Natural killer cell (primary cell): ENCODE measurements around the gene MAST4. TPM values are rescaled to one million over a fixed set of nuclear protein-coding genes. Genes with fewer than 3 reads are reported as not detected.

Experiments used
- ATAC-seq, 3 donors: fragments of 150-1000 bp in 2 of 3; fragments of 200-7000 bp in 1 of 3; cut with Tn5 transposase; 1 replicate in 1 of 3; 2 replicates in 2 of 3; pipeline ENCODE4 v1.10.0; 2021; ENCODE audit warnings: mild to moderate bottlenecking in 2 of 3, moderate library complexity in 2 of 3
- DNase-seq, 2 donors: peaks; one replicate each; pipeline versions ENCODE4 v3.0.0 to v3.0.0-alpha.2; 2013 to 2021; ENCODE audit warnings: mixed read lengths in 1 of 2
- H3K27ac ChIP-seq: one replicate; pipeline ENCODE4 v1.5.1; 2013; ENCODE audit warnings: mild to moderate bottlenecking, low read length
- H3K27me3 ChIP-seq: one replicate; pipeline ENCODE4 v1.6.1; 2013; ENCODE audit warnings: low read length; ENCODE audit not compliant: control insufficient read depth, insufficient read depth
- H3K36me3 ChIP-seq: one replicate; pipeline ENCODE4 v1.6.1; 2013; ENCODE audit warnings: low read length; ENCODE audit not compliant: control insufficient read depth, insufficient read depth
- H3K4me1 ChIP-seq: one replicate; pipeline ENCODE4 v1.6.1; 2013; ENCODE audit warnings: low read length; ENCODE audit not compliant: control insufficient read depth, insufficient read depth
- H3K4me3 ChIP-seq: one replicate; pipeline ENCODE4 v1.5.1; 2013; ENCODE audit warnings: low read length
- H3K9me3 ChIP-seq: one replicate; pipeline ENCODE4 v1.6.1; 2013; ENCODE audit warnings: low read length; ENCODE audit not compliant: control insufficient read depth, insufficient read depth
- H3K27ac Mint-ChIP-seq, 2 donors: one replicate each; pipeline ENCODE4 v1.8.0; 2022; ENCODE audit warnings: mild to moderate bottlenecking in 2 of 2, mixed read lengths in 2 of 2, moderate library complexity in 1 of 2
- H3K27me3 Mint-ChIP-seq, 2 donors: one replicate each; pipeline ENCODE4 v1.8.0; 2022; ENCODE audit warnings: low read depth in 2 of 2, mixed read lengths in 2 of 2
- H3K36me3 Mint-ChIP-seq: one replicate; pipeline ENCODE4 v1.8.0; 2022; ENCODE audit warnings: mixed read lengths
- H3K4me1 Mint-ChIP-seq, 2 donors: one replicate each; pipeline ENCODE4 v1.8.0; 2022; ENCODE audit warnings: mixed read lengths in 2 of 2
- H3K4me3 Mint-ChIP-seq: one replicate; pipeline ENCODE4 v1.8.0; 2022; ENCODE audit warnings: mild to moderate bottlenecking, moderate library complexity, mixed read lengths
- H3K9me3 Mint-ChIP-seq, 2 donors: one replicate each; pipeline ENCODE4 v1.8.0; 2022; ENCODE audit warnings: mixed read lengths in 2 of 2
- CTCF ChIP-seq: fragments of 200-600 bp; IDR thresholded peaks from one replicate; pipeline ENCODE4 v1.8.0; 2022; ENCODE audit warnings: antibody characterized with exemption
- WGBS: methylation state at CpG from one replicate; pipeline ENCODE4 v1.1.7; 2013; ENCODE audit warnings: missing lambda C conversion rate; ENCODE audit not compliant: insufficient coverage; 5-methylcytosine and 5-hydroxymethylcytosine counted together
- intact Hi-C: fragments of 100-400 bp; cut with micrococcal nuclease; formaldehyde crosslinking; loops from one replicate; pipeline ENCODE4 v1.14.2; 2022
- total RNA-seq, 4 donors: library from RNA; stranded (reverse); fragments of 120-200 nt in 1 of 4; gene quantifications; one replicate each; pipeline versions ENCODE4 v1.2.3 to v1.2.4, GENCODE V29; 2013 to 2022

MAST4 gene
- total RNA-seq, 3 donors from 2014 or later (not counting 1 experiment from before 2014, with no cell fraction given) = 6.5 to 14.1 (median 12.7) TPM

- Histone ChIP-seq H3K27ac (no peak overlapping the region), H3K9me3 (no peaks in the 10 kb centered on the region), H3K4me1 (no peaks in the 10 kb centered on the region), H3K36me3 (no peaks in the 10 kb centered on the region), H3K27me3 (no peaks in the 10 kb centered on the region), H3K4me3 (no peak overlapping the region)
- no peak overlapping the region for H3K27ac Mint-ChIP-seq
- WGBS = 95% methylated on average over 3 of the region's 3 CpGs
- H3K9me3 Mint-ChIP-seq = no peaks in the 10 kb centered on the region
- intact Hi-C loops = no loop called here
- DNase-seq = no peak
- H3K4me3 Mint-ChIP-seq = no peak overlapping the region
- H3K4me1 Mint-ChIP-seq = no peaks in the 10 kb centered on the region
- H3K27me3 Mint-ChIP-seq = peaks cover 9% of the 10 kb centered on the region in 2 donors
- ATAC-seq = no peak
- no peaks in the 10 kb centered on the region for H3K36me3 Mint-ChIP-seq
- TF ChIP-seq CTCF = no peak
Measured at GRCh38 chr5:66903709-66904108, 307.5 kb downstream of the MAST4 start.

- intact Hi-C loops = no loop called here
- Mint-ChIP-seq H3K4me1 (no peaks in the 10 kb centered on the region), H3K36me3 (no peaks in the 10 kb centered on the region), H3K27ac (no peak overlapping the region), H3K27me3 (peaks cover 9% of the 10 kb centered on the region in 2 donors), H3K9me3 (no peaks in the 10 kb centered on the region), H3K4me3 (no peak overlapping the region)
- H3K27ac ChIP-seq = no peak overlapping the region
- ATAC-seq = no peak
- H3K4me1 ChIP-seq = no peaks in the 10 kb centered on the region
- DNase-seq = no peak
- H3K9me3 ChIP-seq = no peaks in the 10 kb centered on the region
- no peak for TF ChIP-seq CTCF
- no peak overlapping the region for H3K4me3 ChIP-seq
- WGBS = 74% methylated on average over 3 of the region's 3 CpGs
- no peaks in the 10 kb centered on the region for H3K27me3 ChIP-seq
- H3K36me3 ChIP-seq = no peaks in the 10 kb centered on the region
Measured at GRCh38 chr5:66904189-66904588, 308.0 kb downstream of the MAST4 start.

GRCh38 chr5:66906021-66906420 is 309.8 kb downstream of the MAST4 start:
- no peaks in the 10 kb centered on the region for H3K9me3 ChIP-seq
- no peaks in the 10 kb centered on the region for H3K36me3 Mint-ChIP-seq
- no peaks in the 10 kb centered on the region for H3K4me1 Mint-ChIP-seq
- TF ChIP-seq CTCF = no peak
- WGBS = 98% methylated on average over 2 of the region's 3 CpGs
- no peaks in the 10 kb centered on the region for H3K27me3 ChIP-seq
- no peaks in the 10 kb centered on the region for H3K4me1 ChIP-seq
- H3K27ac Mint-ChIP-seq = no peak overlapping the region
- no peaks in the 10 kb centered on the region for H3K36me3 ChIP-seq
- no peak overlapping the region for H3K4me3 Mint-ChIP-seq
- intact Hi-C loops = no loop called here
- H3K4me3 ChIP-seq = no peak overlapping the region
- DNase-seq (no peak), ATAC-seq (no peak)
- no peak overlapping the region for H3K27ac ChIP-seq
- no peaks in the 10 kb centered on the region for H3K9me3 Mint-ChIP-seq
- H3K27me3 Mint-ChIP-seq = peaks cover 6 to 9% of the 10 kb centered on the region in 2 donors

GRCh38 chr5:66908230-66908629 is 312.0 kb downstream of the MAST4 start:
- peaks cover 0 to 6% of the 10 kb centered on the region in 2 donors for H3K27me3 Mint-ChIP-seq
- Histone ChIP-seq H3K36me3 (no peaks in the 10 kb centered on the region), H3K4me3 (no peak overlapping the region), H3K4me1 (no peaks in the 10 kb centered on the region), H3K27ac (no peak overlapping the region), H3K9me3 (no peaks in the 10 kb centered on the region), H3K27me3 (peaks cover 2% of the 10 kb centered on the region)
- no peak for TF ChIP-seq CTCF
- H3K4me1 Mint-ChIP-seq = no peaks in the 10 kb centered on the region
- no peaks in the 10 kb centered on the region for H3K36me3 Mint-ChIP-seq
- H3K9me3 Mint-ChIP-seq = no peaks in the 10 kb centered on the region
- no peak overlapping the region for H3K27ac Mint-ChIP-seq
- no peak overlapping the region for H3K4me3 Mint-ChIP-seq
- WGBS = no CpG with 5 or more reads among the region's 1 CpG
- intact Hi-C loops = no loop called here
- ATAC-seq (no peak), DNase-seq (no peak)
